H1 (cell line): ENCODE data around the gene PRR30. TPM values are rescaled to one million over a fixed set of nuclear protein-coding genes. Genes with fewer than 3 reads are reported as not detected.

ENCODE experiments used
- CTCF ChIA-PET: fragments of 300-600 bp; sonication (Branson Sonifier 250); formaldehyde crosslinking; loops from one replicate; lab custom pipeline; 2021; ENCODE audit not compliant: partially characterized antibody; lab: Charles Lee
- POLR2A ChIA-PET: fragments of 300-600 bp; sonication (Branson Sonifier 250); formaldehyde crosslinking; loops from one replicate; lab custom pipeline; 2021; ENCODE audit warnings: inconsistent platforms; ENCODE audit not compliant: partially characterized antibody; lab: Charles Lee
- DNase-seq, 2 experiments: peaks; one replicate each; pipeline versions ENCODE4 v3.0.0 to v3.0.0-alpha.2; 2010 to 2022; ENCODE audit warnings: low spot score in 2 of 2, low read depth in 1 of 2, mixed read lengths in 1 of 2
- FAIRE-seq: peaks from 2 replicates; lab custom pipeline; 2011; peaks lifted over from hg19 to GRCh38; lab: Jason Lieb, UNC
- H2AFZ ChIP-seq: 2 replicates; pipeline ENCODE4 v1.8.1; 2012; ENCODE audit warnings: low read length, inconsistent platforms
- H2AK5ac ChIP-seq: 2 replicates; pipeline ENCODE4 v1.6.1; 2013; ENCODE audit warnings: low read depth, low read length
- H2BK120ac ChIP-seq: replicated peaks from 2 replicates; pipeline ENCODE3; 2013; ENCODE audit warnings: low read depth, low read length, inconsistent platforms
- H2BK12ac ChIP-seq: 2 replicates; pipeline ENCODE4 v1.6.1; 2013; ENCODE audit warnings: low read depth, low read length
- H2BK15ac ChIP-seq: 2 replicates; pipeline ENCODE4 v1.6.1; 2013; ENCODE audit warnings: low read length
- H2BK20ac ChIP-seq: 2 replicates; pipeline ENCODE4 v1.6.1; 2013; ENCODE audit warnings: low read length
- H2BK5ac ChIP-seq: 2 replicates; pipeline ENCODE4 v1.6.1; 2013; ENCODE audit warnings: low read depth, low read length
- H3K14ac ChIP-seq: 2 replicates; pipeline ENCODE4 v1.6.1; 2013; ENCODE audit warnings: inconsistent platforms; ENCODE audit not compliant: insufficient read length
- H3K18ac ChIP-seq: 2 replicates; pipeline ENCODE4 v1.6.1; 2013; ENCODE audit warnings: low read length; ENCODE audit errors: extremely low read depth
- H3K23ac ChIP-seq: 2 replicates; pipeline ENCODE4 v1.6.1; 2013; ENCODE audit warnings: inconsistent platforms; ENCODE audit not compliant: insufficient read length
- H3K23me2 ChIP-seq: 2 replicates; pipeline ENCODE4 v1.6.1; 2013; ENCODE audit warnings: low read depth, low read length
- H3K27ac ChIP-seq: 2 replicates; pipeline ENCODE4 v1.6.1; 2011; ENCODE audit warnings: low read depth, low read length, inconsistent platforms
- H3K27me3 ChIP-seq, 4 experiments: replicated peaks in 1 of 4; 1 replicate in 1 of 4; 2 replicates in 3 of 4; pipeline versions ENCODE4 v1.6.1 to v1.8.1; 2011 to 2013; ENCODE audit warnings: low read length in 3 of 4, mild to moderate bottlenecking in 3 of 4, inconsistent platforms in 2 of 4, mixed read lengths in 2 of 4, moderate library complexity in 1 of 4; ENCODE audit not compliant: control insufficient read depth in 3 of 4, insufficient read depth in 3 of 4; ENCODE audit errors: extremely low read depth in 1 of 4
- H3K36me3 ChIP-seq, 4 experiments: 2 replicates each; pipeline versions ENCODE4 v1.6.1 to v1.8.1; 2011 to 2013; ENCODE audit warnings: mild to moderate bottlenecking in 4 of 4, low read length in 3 of 4, moderate library complexity in 2 of 4, control low read depth in 1 of 4, inconsistent platforms in 1 of 4; ENCODE audit not compliant: insufficient read depth in 4 of 4, control insufficient read depth in 2 of 4
- H3K4ac ChIP-seq: replicated peaks from 2 replicates; pipeline ENCODE3; 2013; ENCODE audit warnings: low read length, low read depth, mixed read lengths, inconsistent platforms; ENCODE audit not compliant: insufficient read length
- H3K4me1 ChIP-seq, 4 experiments: replicated peaks in 1 of 4; 1 replicate in 1 of 4; 2 replicates in 3 of 4; pipeline versions ENCODE4 v1.6.1 to v1.8.1; 2011 to 2013; ENCODE audit warnings: low read length in 3 of 4, inconsistent platforms in 2 of 4, mixed read lengths in 1 of 4; ENCODE audit not compliant: insufficient read depth in 4 of 4, control insufficient read depth in 3 of 4
- H3K4me2 ChIP-seq, 2 experiments: 2 replicates each; pipeline versions ENCODE4 v1.6.1 to v1.8.1; 2011 to 2013; ENCODE audit warnings: low read depth in 2 of 2, low read length in 2 of 2, control low read depth in 1 of 2, inconsistent platforms in 1 of 2, mild to moderate bottlenecking in 1 of 2; ENCODE audit not compliant: insufficient read depth in 1 of 2
- H3K4me3 ChIP-seq, 4 experiments: fragments of 200-600, 300-600 bp in 1 of 4; sonication (generic), shearing (Covaris generic), sonication (Bioruptor Twin) in 1 of 4; 2 replicates each; pipeline versions ENCODE4 v1.5.1 to v1.8.1; 2011 to 2016; ENCODE audit warnings: low read length in 4 of 4, low read depth in 3 of 4, control low read depth in 2 of 4, inconsistent platforms in 2 of 4, mild to moderate bottlenecking in 2 of 4, mixed read lengths in 1 of 4, moderate library complexity in 1 of 4; ENCODE audit not compliant: insufficient read depth in 2 of 4; ENCODE audit errors: extremely low read depth in 1 of 4
- H3K56ac ChIP-seq: replicated peaks from 2 replicates; pipeline ENCODE3; 2013; ENCODE audit warnings: low read depth, mild to moderate bottlenecking, mixed read lengths, low read length, inconsistent platforms; ENCODE audit not compliant: insufficient read length
- H3K79me1 ChIP-seq: 2 replicates; pipeline ENCODE4 v1.6.1; 2013; ENCODE audit warnings: low read depth, low read length, control low read depth
- H3K79me2 ChIP-seq, 2 experiments: 2 replicates each; pipeline versions ENCODE4 v1.6.1 to v1.8.1; 2012 to 2013; ENCODE audit warnings: low read length in 2 of 2, mild to moderate bottlenecking in 2 of 2, inconsistent platforms in 1 of 2; ENCODE audit not compliant: insufficient read depth in 2 of 2, control insufficient read depth in 1 of 2
- H3K9ac ChIP-seq, 4 experiments: replicated peaks in 1 of 4; 1 replicate in 1 of 4; 2 replicates in 3 of 4; pipeline versions ENCODE4 v1.6.1 to v1.8.1; 2011 to 2013; ENCODE audit warnings: low read depth in 3 of 4, low read length in 3 of 4, control low read depth in 2 of 4, mild to moderate bottlenecking in 2 of 4, moderate library complexity in 2 of 4, inconsistent platforms in 1 of 4; ENCODE audit errors: extremely low read depth in 1 of 4
- H3K9me3 ChIP-seq, 2 experiments: 2 replicates each; pipeline versions ENCODE4 v1.6.1 to v1.8.1; 2012 to 2013; ENCODE audit warnings: mild to moderate bottlenecking in 2 of 2, moderate library complexity in 2 of 2, control low read depth in 1 of 2, inconsistent platforms in 1 of 2, low read depth in 1 of 2, low read length in 1 of 2, mixed read lengths in 1 of 2; ENCODE audit not compliant: insufficient read depth in 2 of 2
- H4K20me1 ChIP-seq, 2 experiments: replicated peaks in 1 of 2; 2 replicates each; pipeline versions ENCODE3 to v1.8.1; 2011 to 2013; ENCODE audit warnings: inconsistent platforms in 2 of 2, low read length in 2 of 2, mild to moderate bottlenecking in 1 of 2; ENCODE audit not compliant: insufficient read depth in 2 of 2, control insufficient read depth in 1 of 2
- H4K5ac ChIP-seq: 2 replicates; pipeline ENCODE4 v1.6.1; 2013; ENCODE audit warnings: low read length, low read depth, mixed read lengths, inconsistent platforms; ENCODE audit not compliant: insufficient read length
- H4K8ac ChIP-seq: 2 replicates; pipeline ENCODE4 v1.8.0; 2013; ENCODE audit warnings: mild to moderate bottlenecking, moderate library complexity, low read length, inconsistent platforms; ENCODE audit not compliant: insufficient read depth; ENCODE audit errors: extremely low read depth
- H4K91ac ChIP-seq: replicated peaks from 2 replicates; pipeline ENCODE3; 2013; ENCODE audit warnings: low read length, mixed read lengths, inconsistent platforms; ENCODE audit not compliant: insufficient read length
- BACH1 ChIP-seq: IDR thresholded peaks from 2 replicates; pipeline ENCODE4 v1.6.1; 2012; ENCODE audit warnings: low read length, improper control_type of control experiment
- WGBS, 2 experiments: shearing (Covaris generic) in 1 of 2; methylation state at CpG; one replicate each; pipeline versions ENCODE4 v1.1.6 to v1.1.7; 2013 to 2015; ENCODE audit warnings: low lambda C conversion rate in 2 of 2, mixed read lengths in 2 of 2, inconsistent platforms in 1 of 2, low coverage in 1 of 2, missing lambda C conversion rate in 1 of 2; ENCODE audit not compliant: insufficient replicate concordance in 2 of 2, insufficient coverage in 1 of 2, insufficient read length in 1 of 2; ENCODE audit errors: extremely low coverage in 1 of 2, missing lambda C conversion rate in 1 of 2; 5-methylcytosine and 5-hydroxymethylcytosine counted together
- polyA plus RNA-seq, 7 experiments: library from polyadenylated mRNA; depleted of rRNA in 3 of 7; stranded (reverse) in 5 of 7; unstranded in 2 of 7; fragments of >200 nt in 5 of 7; fragments of 200-250 nt in 2 of 7; gene quantifications; 1 replicate in 5 of 7; 2 replicates in 1 of 7; 4 replicates in 1 of 7; pipeline versions ENCODE4 v1.2.1 to v1.2.3, GENCODE V29; 2011 to 2013; ENCODE audit warnings: missing spikeins in 2 of 7, mixed read lengths in 2 of 7
- total RNA-seq: library from RNA; stranded (reverse); fragmentation: NEBNext Ultra II Directional; extraction: Animal tissue kit (Norgen Biotek cat#: 25700); gene quantifications from 2 replicates; pipeline ENCODE4 v1.2.1, GENCODE V29; 2021

PRR30 gene
- total and polyA plus RNA-seq, 2 of the 8 experiments (the other 6 are each of a cell fraction or from before 2014, with no cell fraction given): not detected

GRCh38 chr2:27177441-27178351 lies 38.5 kb upstream of the PRR30 start:
- H3K4ac ChIP-seq: no peak overlapping the region
- H3K4me3 ChIP-seq: no peak overlapping the region
- no peaks in the 10 kb centered on the region for H3K23me2 ChIP-seq
- FAIRE-seq (no peak), DNase-seq (no peak)
- 93% methylated on average over 15 of the region's 15 CpGs; no CpG with 5 or more reads in 1 of the 2 experiments for WGBS, 2 experiments
- H2BK120ac ChIP-seq: no peak overlapping the region
- H3K27ac ChIP-seq: no peak overlapping the region
- no peak overlapping the region for H4K91ac ChIP-seq
- no peak for TF ChIP-seq BACH1
- no peak overlapping the region for H3K14ac ChIP-seq
- no peak overlapping the region for H2AFZ ChIP-seq
- no peaks in the 10 kb centered on the region; a peak in 1 of 7 replicates for H3K27me3 ChIP-seq
- H2BK5ac ChIP-seq: no peak overlapping the region
- H3K23ac ChIP-seq: no peak overlapping the region
- H3K56ac ChIP-seq: no peak overlapping the region
- no peak overlapping the region for H2BK20ac ChIP-seq
- H3K9me3 ChIP-seq: no peaks in the 10 kb centered on the region
- H2BK15ac ChIP-seq: no peak overlapping the region
- no peak overlapping the region for H2BK12ac ChIP-seq
- no peaks in the 10 kb centered on the region for H3K79me1 ChIP-seq
- no peaks in the 10 kb centered on the region for H3K4me1 ChIP-seq
- H4K5ac ChIP-seq: no peak overlapping the region
- ChIA-PET CTCF (interaction anchor here (0.6 to 5.0 kb wide), 6 partner anchors 8 to 1297 kb away, joined by 3 to 26 read pairs (median 4); no protein-coding TSS in a partner anchor), POLR2A (interaction anchor here (0.9 to 1.0 kb wide), 2 partner anchors 29 to 31 kb away, joined by 3 to 4 read pairs; partner anchors contain the start of gene TCF23)
- no peaks in the 10 kb centered on the region for H4K20me1 ChIP-seq
- no peak overlapping the region for H3K18ac ChIP-seq
- no peak overlapping the region for H3K4me2 ChIP-seq
- H3K79me2 ChIP-seq: no peaks in the 10 kb centered on the region
- H3K36me3 ChIP-seq: no peaks in the 10 kb centered on the region
- no peak overlapping the region for H2AK5ac ChIP-seq
- H3K9ac ChIP-seq: no peak overlapping the region
- H4K8ac ChIP-seq: no peak overlapping the region
